Peyer's patch (tissue), 4 donors: ENCODE measurements around the gene ZNF148.

Experiments
- POLR2A ChIP-seq, 2 donors: fragments of 450-650 bp; IDR thresholded peaks; one replicate each; pipeline ENCODE4 v1.5.1; 2017; ENCODE audit warnings: antibody characterized with exemption in 2 of 2, mild to moderate bottlenecking in 2 of 2, moderate library complexity in 2 of 2
- TF ChIP-seq, protein P1 (sequence below), 6 experiments: fragments of 450-650 bp in 4 of 6; fragments of 200-600 bp in 2 of 6; sonication (generic) in 1 of 6; IDR thresholded peaks; one replicate each; pipeline ENCODE4 v1.5.1; 2017 to 2019; ENCODE audit warnings: antibody characterized with exemption in 6 of 6, mild to moderate bottlenecking in 3 of 6, moderate library complexity in 1 of 6

DNA sequence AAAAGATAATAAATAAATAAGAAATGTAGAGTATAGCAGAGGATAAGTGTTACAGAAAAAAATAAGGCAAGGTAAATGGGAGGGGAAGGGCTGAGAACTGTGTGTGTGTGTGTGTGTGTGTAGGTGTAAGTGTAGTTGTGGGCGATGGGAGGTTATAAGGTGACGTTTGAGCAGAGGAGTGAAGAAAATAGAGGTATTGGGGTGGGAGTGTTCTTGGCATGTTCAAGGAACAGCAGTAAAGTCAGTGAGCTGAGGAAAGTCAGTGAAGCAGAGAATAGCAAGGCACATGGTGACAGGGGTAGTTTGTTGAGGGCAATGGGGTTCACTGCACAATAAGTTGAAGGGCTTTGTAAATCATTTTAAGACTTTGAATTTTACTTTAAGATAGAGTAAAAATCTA, 30.9 kb upstream of the ZNF148 start:
- TF ChIP-seq, protein P1, sequence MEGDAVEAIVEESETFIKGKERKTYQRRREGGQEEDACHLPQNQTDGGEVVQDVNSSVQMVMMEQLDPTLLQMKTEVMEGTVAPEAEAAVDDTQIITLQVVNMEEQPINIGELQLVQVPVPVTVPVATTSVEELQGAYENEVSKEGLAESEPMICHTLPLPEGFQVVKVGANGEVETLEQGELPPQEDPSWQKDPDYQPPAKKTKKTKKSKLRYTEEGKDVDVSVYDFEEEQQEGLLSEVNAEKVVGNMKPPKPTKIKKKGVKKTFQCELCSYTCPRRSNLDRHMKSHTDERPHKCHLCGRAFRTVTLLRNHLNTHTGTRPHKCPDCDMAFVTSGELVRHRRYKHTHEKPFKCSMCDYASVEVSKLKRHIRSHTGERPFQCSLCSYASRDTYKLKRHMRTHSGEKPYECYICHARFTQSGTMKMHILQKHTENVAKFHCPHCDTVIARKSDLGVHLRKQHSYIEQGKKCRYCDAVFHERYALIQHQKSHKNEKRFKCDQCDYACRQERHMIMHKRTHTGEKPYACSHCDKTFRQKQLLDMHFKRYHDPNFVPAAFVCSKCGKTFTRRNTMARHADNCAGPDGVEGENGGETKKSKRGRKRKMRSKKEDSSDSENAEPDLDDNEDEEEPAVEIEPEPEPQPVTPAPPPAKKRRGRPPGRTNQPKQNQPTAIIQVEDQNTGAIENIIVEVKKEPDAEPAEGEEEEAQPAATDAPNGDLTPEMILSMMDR (IDR thresholded peaks at IDR 0.05), result no peak
- TF ChIP-seq POLR2A (IDR thresholded peaks at IDR 0.05), result no peak
